ENCODE measurements around the gene SCRN1. TPM values are rescaled to one million over a fixed set of nuclear protein-coding genes. Genes with fewer than 3 reads are reported as not detected.

Gene SCRN1
- total RNA-seq, 1 donor from 2014 or later = 13.4 TPM

- Histone ChIP-seq H3K27ac (replicated peaks) (no peak overlapping the region), H3K4me3 (no peak overlapping the region), H3K27me3 (ENCODE audit: low read depth) (peaks cover 4% of the 10 kb centered on the region), H3K4me1 (no peaks in the 10 kb centered on the region), H3K9me3 (replicated peaks) (peaks cover 2% of the 10 kb centered on the region), H3K36me3 (no peaks in the 10 kb centered on the region)
- intact Hi-C loops (cut with micrococcal nuclease) = no loop called here
- DNase-seq = no peak
- no peak for TF ChIP-seq CTCF (IDR thresholded peaks at IDR 0.05; ENCODE audit: borderline replicate concordance)
These were observed 12.4 kb upstream of the SCRN1 start for GRCh38 chr7:30001998-30002397.

DNA sequence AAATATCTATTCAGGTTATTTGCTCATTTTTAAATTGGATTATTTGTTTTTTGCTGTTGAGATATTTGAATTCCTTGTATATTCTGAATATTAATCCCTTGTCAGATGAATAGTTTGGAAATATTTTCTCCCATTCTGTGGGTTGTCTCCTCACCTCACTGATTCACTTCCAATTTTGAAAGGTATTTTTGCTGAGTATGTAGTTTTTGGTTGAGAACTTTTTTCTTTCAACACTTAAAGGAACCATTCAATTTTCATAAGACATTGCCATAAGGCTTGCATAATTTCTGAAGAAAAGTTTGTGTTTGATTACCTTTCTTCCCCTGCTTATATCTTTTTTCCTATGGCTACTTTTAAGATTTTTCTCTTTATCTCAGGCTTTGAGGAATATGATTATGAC, 8.9 kb upstream of the SCRN1 start:
- H3K27me3 ChIP-seq (ENCODE audit: low read depth) = peaks cover 4% of the 10 kb centered on the region
- no peak overlapping the region for H3K4me3 ChIP-seq
- H3K36me3 ChIP-seq = no peaks in the 10 kb centered on the region
- no peak overlapping the region for H3K27ac ChIP-seq (replicated peaks)
- intact Hi-C loops (cut with micrococcal nuclease) = no loop called here
- no peak for DNase-seq
- no peak for TF ChIP-seq CTCF (IDR thresholded peaks at IDR 0.05; ENCODE audit: borderline replicate concordance)
- no peaks in the 10 kb centered on the region for H3K4me1 ChIP-seq
- peaks cover 37% of the 10 kb centered on the region for H3K9me3 ChIP-seq (replicated peaks)

GRCh38 chr7:29996321-29996720, 6.7 kb upstream of the SCRN1 start:
- H3K9me3 ChIP-seq (replicated peaks) = peaks cover 51% of the 10 kb centered on the region
- no peak overlapping the region for H3K4me3 ChIP-seq
- TF ChIP-seq CTCF (IDR thresholded peaks at IDR 0.05; ENCODE audit: borderline replicate concordance) = no peak
- no peak for DNase-seq
- H3K4me1 ChIP-seq = no peaks in the 10 kb centered on the region
- H3K27me3 ChIP-seq (ENCODE audit: low read depth) = peaks cover 14% of the 10 kb centered on the region
- H3K36me3 ChIP-seq = no peaks in the 10 kb centered on the region
- no peak overlapping the region for H3K27ac ChIP-seq (replicated peaks)
- intact Hi-C loops (cut with micrococcal nuclease) = no loop called here

DNA sequence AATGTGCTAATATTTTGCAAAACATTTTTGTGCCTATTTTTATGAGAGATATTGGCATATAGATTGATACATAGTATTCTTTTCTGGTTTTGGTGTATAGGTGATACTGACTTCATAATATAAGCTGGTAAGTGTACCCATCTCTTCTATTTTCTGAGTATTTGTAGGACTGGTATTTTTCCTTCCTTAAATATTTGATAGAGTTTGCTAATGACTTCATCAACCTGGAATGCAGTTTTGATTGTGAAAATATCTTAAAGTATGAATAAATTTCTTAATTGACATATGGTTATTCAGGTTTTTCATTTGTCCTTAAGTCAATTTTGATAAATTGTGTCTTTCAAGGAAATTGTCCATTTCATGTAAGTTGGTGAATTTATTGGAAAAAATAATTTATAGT, 6.1 kb upstream of the SCRN1 start:
- peaks cover 20% of the 10 kb centered on the region for H3K27me3 ChIP-seq (ENCODE audit: low read depth)
- H3K4me1 ChIP-seq = no peaks in the 10 kb centered on the region
- no peak for DNase-seq
- no peaks in the 10 kb centered on the region for H3K36me3 ChIP-seq
- H3K9me3 ChIP-seq (replicated peaks) = peaks cover 51% of the 10 kb centered on the region
- no peak overlapping the region for H3K27ac ChIP-seq (replicated peaks)
- no peak for TF ChIP-seq CTCF (IDR thresholded peaks at IDR 0.05; ENCODE audit: borderline replicate concordance)
- intact Hi-C loops (cut with micrococcal nuclease) = no loop called here
- no peak overlapping the region for H3K4me3 ChIP-seq

- Histone ChIP-seq H3K4me1 (peaks cover 15% of the 10 kb centered on the region), H3K36me3 (no peaks in the 10 kb centered on the region), H3K27ac (replicated peaks) (no peak overlapping the region), H3K9me3 (replicated peaks) (peaks cover 51% of the 10 kb centered on the region), H3K4me3 (no peak overlapping the region), H3K27me3 (ENCODE audit: low read depth) (peaks cover 41% of the 10 kb centered on the region)
- no peak for DNase-seq
- TF ChIP-seq CTCF (IDR thresholded peaks at IDR 0.05; ENCODE audit: borderline replicate concordance) = no peak
- intact Hi-C loops (cut with micrococcal nuclease) = no loop called here
These were observed 3.5 kb upstream of the SCRN1 start for GRCh38 chr7:29993140-29993539.

- no peak for TF ChIP-seq CTCF (IDR thresholded peaks at IDR 0.05; ENCODE audit: borderline replicate concordance)
- Histone ChIP-seq H3K9me3 (replicated peaks) (peaks cover 48% of the 10 kb centered on the region), H3K36me3 (no peaks in the 10 kb centered on the region), H3K27me3 (ENCODE audit: low read depth) (peaks cover 43% of the 10 kb centered on the region), H3K27ac (replicated peaks) (no peak overlapping the region), H3K4me3 (no peak overlapping the region), H3K4me1 (peaks cover 20% of the 10 kb centered on the region)
- no peak for DNase-seq
- intact Hi-C loops (cut with micrococcal nuclease) = no loop called here
These were observed 2.3 kb upstream of the SCRN1 start for GRCh38 chr7:29991937-29992336.
